Measurements from ENCODE around the gene DDX27.

GRCh38 chr20:49185071-49185761 lies 34.0 kb upstream of the DDX27 start:
- TF ChIP-seq, protein P1, sequence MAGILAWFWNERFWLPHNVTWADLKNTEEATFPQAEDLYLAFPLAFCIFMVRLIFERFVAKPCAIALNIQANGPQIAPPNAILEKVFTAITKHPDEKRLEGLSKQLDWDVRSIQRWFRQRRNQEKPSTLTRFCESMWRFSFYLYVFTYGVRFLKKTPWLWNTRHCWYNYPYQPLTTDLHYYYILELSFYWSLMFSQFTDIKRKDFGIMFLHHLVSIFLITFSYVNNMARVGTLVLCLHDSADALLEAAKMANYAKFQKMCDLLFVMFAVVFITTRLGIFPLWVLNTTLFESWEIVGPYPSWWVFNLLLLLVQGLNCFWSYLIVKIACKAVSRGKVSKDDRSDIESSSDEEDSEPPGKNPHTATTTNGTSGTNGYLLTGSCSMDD (CRISPR knock-in tag; IDR thresholded peaks at IDR 0.05): no peak
- no peak; the same call in 1 of the 2 replicates for TF ChIP-seq ELF4 (CRISPR knock-in tag; IDR thresholded peaks at IDR 0.05; ENCODE audit: borderline replicate concordance)
- TF ChIP-seq TP53 (CRISPR knock-in tag; conservative IDR thresholded peaks at IDR 0.05): no peak
